SK-N-SH (cell line): ENCODE data around the gene POLE3. TPM values are rescaled to one million over a fixed set of nuclear protein-coding genes. Genes with fewer than 3 reads are reported as not detected.
"Not testable (repeated sequence)": the region's sequence is repeated elsewhere in the genome, so short reads cannot be mapped to it uniquely, and the experiment has no call there.

Source experiments
- CTCF ChIA-PET: fragments of 300-600, 350-600 bp; formaldehyde crosslinking; extraction: SDS; loops from one replicate; lab custom pipeline; 2021; lab: Yijun Ruan, JAX
- POLR2A ChIA-PET: fragments of 350-600 bp; sonication (Branson Sonifier 250); formaldehyde crosslinking; extraction: SDS; loops from one replicate; lab custom pipeline; 2020; ENCODE audit warnings: antibody characterized with exemption, inconsistent platforms; lab: Yijun Ruan, JAX
- DNase-seq: peaks from one replicate; pipeline ENCODE4 v3.0.0; 2012
- H2AFZ ChIP-seq: fragments of 200-600 bp; sonication (generic); 2 replicates; pipeline ENCODE4 v1.8.1; 2016; ENCODE audit warnings: antibody characterized with exemption, mild to moderate bottlenecking, low read depth
- H3F3A ChIP-seq: fragments of 200-600 bp; sonication (generic); replicated peaks from 2 replicates; pipeline ENCODE3; 2016; ENCODE audit warnings: antibody characterized with exemption, mild to moderate bottlenecking; ENCODE audit not compliant: insufficient read depth
- H3K27ac ChIP-seq, 2 experiments: fragments of 200-500 bp in 1 of 2; fragments of 200-600 bp in 1 of 2; sonication (Bioruptor generic) in 1 of 2; sonication (generic), shearing (Covaris generic) in 1 of 2; 2 replicates each; pipeline versions ENCODE4 v1.5.1 to v1.6.1; 2014 to 2016; ENCODE audit warnings: low read depth in 2 of 2, inconsistent platforms in 1 of 2, low read length in 1 of 2, mild to moderate bottlenecking in 1 of 2, mixed read lengths in 1 of 2
- H3K27me3 ChIP-seq: fragments of 200-600 bp; sonication (generic), shearing (Covaris generic); 2 replicates; pipeline ENCODE4 v1.6.1; 2016; ENCODE audit warnings: mixed run types; ENCODE audit not compliant: insufficient read depth
- H3K36me3 ChIP-seq, 2 experiments: fragments of 200-500 bp in 1 of 2; fragments of 200-600 bp in 1 of 2; sonication (Bioruptor generic) in 1 of 2; sonication (generic) in 1 of 2; replicated peaks in 1 of 2; 2 replicates each; pipeline versions ENCODE3 to v1.5.1; 2014 to 2016; ENCODE audit warnings: low read length in 1 of 2, mild to moderate bottlenecking in 1 of 2; ENCODE audit not compliant: insufficient read depth in 2 of 2, control insufficient read depth in 1 of 2
- H3K4me1 ChIP-seq, 2 experiments: fragments of 200-500 bp in 1 of 2; fragments of 200-600 bp in 1 of 2; sonication (Bioruptor generic) in 1 of 2; sonication (generic), shearing (Covaris generic) in 1 of 2; 2 replicates each; pipeline versions ENCODE4 v1.5.1 to v1.6.1; 2014 to 2016; ENCODE audit warnings: low read depth in 1 of 2, low read length in 1 of 2, mixed run types in 1 of 2; ENCODE audit not compliant: insufficient read depth in 2 of 2, control insufficient read depth in 1 of 2
- H3K4me2 ChIP-seq: fragments of 200-600 bp; sonication (generic), shearing (Covaris generic); 2 replicates; pipeline ENCODE4 v1.6.1; 2017; ENCODE audit warnings: mixed run types
- H3K4me3 ChIP-seq, 2 experiments: fragments of 200-500 bp in 1 of 2; fragments of 200-600 bp in 1 of 2; sonication (Bioruptor generic) in 1 of 2; sonication (generic), shearing (Covaris generic) in 1 of 2; 2 replicates each; pipeline versions ENCODE4 v1.5.1 to v1.8.1; 2014 to 2016; ENCODE audit warnings: low read depth in 2 of 2, inconsistent platforms in 1 of 2, low read length in 1 of 2, mild to moderate bottlenecking in 1 of 2, mixed read lengths in 1 of 2, moderate library complexity in 1 of 2
- H3K79me2 ChIP-seq: fragments of 200-600 bp; sonication (generic); 2 replicates; pipeline ENCODE4 v1.8.1; 2017; ENCODE audit warnings: mild to moderate bottlenecking; ENCODE audit not compliant: insufficient read depth
- H3K9ac ChIP-seq: fragments of 200-600 bp; sonication (generic); 2 replicates; pipeline ENCODE4 v1.6.1; 2017; ENCODE audit warnings: mixed run types
- H3K9me2 ChIP-seq: fragments of 200-600 bp; sonication (generic); 2 replicates; pipeline ENCODE4 v1.6.1; 2017; ENCODE audit warnings: mixed run types
- H3K9me3 ChIP-seq: fragments of 200-600 bp; sonication (generic); 2 replicates; pipeline ENCODE4 v1.6.1; 2017; ENCODE audit warnings: mixed run types, mild to moderate bottlenecking, moderate library complexity
- H4K20me1 ChIP-seq: fragments of 200-600 bp; sonication (generic); 2 replicates; pipeline ENCODE4 v1.6.1; 2017; ENCODE audit warnings: mild to moderate bottlenecking, mixed run types; ENCODE audit not compliant: insufficient read depth
- ELF1 ChIP-seq: IDR thresholded peaks from 2 replicates; pipeline ENCODE4 v1.4.0; 2012
- EP300 ChIP-seq, 2 experiments: IDR thresholded peaks; 2 replicates each; pipeline versions ENCODE4 v1.4.0 to v1.6.1; 2012; ENCODE audit warnings: borderline replicate concordance in 1 of 2, low read depth in 1 of 2, low read length in 1 of 2
- EZH2phosphoT487 ChIP-seq: fragments of 200-600 bp; sonication (generic); IDR thresholded peaks from 2 replicates; pipeline ENCODE4 v1.6.1; 2017; ENCODE audit warnings: low read depth, mixed run types, mild to moderate bottlenecking, antibody characterized with exemption, moderate library complexity, borderline replicate concordance
- FOSL2 ChIP-seq: IDR thresholded peaks from 2 replicates; pipeline ENCODE4 v1.4.0; 2012; ENCODE audit warnings: low read depth, mild to moderate bottlenecking, moderate library complexity, borderline replicate concordance
- FOXJ3 ChIP-seq: sonication (generic); formaldehyde crosslinking; IDR thresholded peaks from 2 replicates; pipeline ENCODE4 v1.5.1; 2020; ENCODE audit warnings: mild to moderate bottlenecking, missing genetic modification reagents
- NFIC ChIP-seq: IDR thresholded peaks from 2 replicates; pipeline ENCODE4 v1.4.0; 2012; ENCODE audit warnings: borderline replicate concordance
- RAD21 ChIP-seq: IDR thresholded peaks from 2 replicates; pipeline ENCODE4 v1.6.1; 2012; ENCODE audit warnings: mild to moderate bottlenecking, low read length
- RXRA ChIP-seq: IDR thresholded peaks from 2 replicates; pipeline ENCODE4 v1.4.0; 2012; ENCODE audit warnings: low read depth, mild to moderate bottlenecking, borderline replicate concordance
- SIN3A ChIP-seq: IDR thresholded peaks from 2 replicates; pipeline ENCODE4 v1.6.1; 2012; ENCODE audit warnings: low read depth, mild to moderate bottlenecking, low read length, moderate library complexity, borderline replicate concordance
- SMC3 ChIP-seq: IDR thresholded peaks from 2 replicates; pipeline ENCODE4 v1.6.1; 2012; ENCODE audit warnings: low read depth, low read length, improper control_type of control experiment
- TAF1 ChIP-seq: IDR thresholded peaks from 2 replicates; pipeline ENCODE4 v1.6.1; 2012; ENCODE audit warnings: low read depth, mild to moderate bottlenecking, low read length, moderate library complexity, borderline replicate concordance
- WGBS: methylation state at CpG from one replicate; pipeline ENCODE4 v1.1.6; 2017; ENCODE audit warnings: low lambda C conversion rate; 5-methylcytosine and 5-hydroxymethylcytosine counted together
- polyA plus RNA-seq, 3 experiments: library from polyadenylated mRNA; depleted of rRNA; stranded (reverse); fragments of >200 nt; gene quantifications; 2 replicates each; pipeline ENCODE4 v1.2.3, GENCODE V29; 2012
- TF ChIP-seq, protein P1 (sequence below): IDR thresholded peaks from 2 replicates; pipeline ENCODE4 v1.6.1; 2012; ENCODE audit warnings: mild to moderate bottlenecking, low read depth, low read length, moderate library complexity
- TF ChIP-seq, protein P2 (sequence below): fragments of 200-600 bp; sonication (generic); IDR thresholded peaks from 2 replicates; pipeline ENCODE4 v1.6.1; 2017; ENCODE audit warnings: antibody characterized with exemption, mild to moderate bottlenecking, moderate library complexity

The POLE3 gene
- polyA plus RNA-seq, 1 of the 3 experiments (the other 2 are of a cell fraction) = 40.1 TPM

- TF ChIP-seq ELF1 (no peak), SIN3A (no peak), EP300 (IDR thresholded peaks at IDR 0.05; ENCODE audit: borderline replicate concordance in 1 of 2, low read depth in 1 of 2, low read length in 1 of 2) (no peak), FOXJ3 (no peak), NFIC (no peak), EZH2phosphoT487 (no peak), RXRA (no peak), FOSL2 (no peak), TAF1 (no peak)
- TF ChIP-seq, protein P1, sequence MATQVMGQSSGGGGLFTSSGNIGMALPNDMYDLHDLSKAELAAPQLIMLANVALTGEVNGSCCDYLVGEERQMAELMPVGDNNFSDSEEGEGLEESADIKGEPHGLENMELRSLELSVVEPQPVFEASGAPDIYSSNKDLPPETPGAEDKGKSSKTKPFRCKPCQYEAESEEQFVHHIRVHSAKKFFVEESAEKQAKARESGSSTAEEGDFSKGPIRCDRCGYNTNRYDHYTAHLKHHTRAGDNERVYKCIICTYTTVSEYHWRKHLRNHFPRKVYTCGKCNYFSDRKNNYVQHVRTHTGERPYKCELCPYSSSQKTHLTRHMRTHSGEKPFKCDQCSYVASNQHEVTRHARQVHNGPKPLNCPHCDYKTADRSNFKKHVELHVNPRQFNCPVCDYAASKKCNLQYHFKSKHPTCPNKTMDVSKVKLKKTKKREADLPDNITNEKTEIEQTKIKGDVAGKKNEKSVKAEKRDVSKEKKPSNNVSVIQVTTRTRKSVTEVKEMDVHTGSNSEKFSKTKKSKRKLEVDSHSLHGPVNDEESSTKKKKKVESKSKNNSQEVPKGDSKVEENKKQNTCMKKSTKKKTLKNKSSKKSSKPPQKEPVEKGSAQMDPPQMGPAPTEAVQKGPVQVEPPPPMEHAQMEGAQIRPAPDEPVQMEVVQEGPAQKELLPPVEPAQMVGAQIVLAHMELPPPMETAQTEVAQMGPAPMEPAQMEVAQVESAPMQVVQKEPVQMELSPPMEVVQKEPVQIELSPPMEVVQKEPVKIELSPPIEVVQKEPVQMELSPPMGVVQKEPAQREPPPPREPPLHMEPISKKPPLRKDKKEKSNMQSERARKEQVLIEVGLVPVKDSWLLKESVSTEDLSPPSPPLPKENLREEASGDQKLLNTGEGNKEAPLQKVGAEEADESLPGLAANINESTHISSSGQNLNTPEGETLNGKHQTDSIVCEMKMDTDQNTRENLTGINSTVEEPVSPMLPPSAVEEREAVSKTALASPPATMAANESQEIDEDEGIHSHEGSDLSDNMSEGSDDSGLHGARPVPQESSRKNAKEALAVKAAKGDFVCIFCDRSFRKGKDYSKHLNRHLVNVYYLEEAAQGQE = no peak
- peaks cover 15 to 20% of the 10 kb centered on the region in 2 experiments for H3K36me3 ChIP-seq
- H3K4me2 ChIP-seq = peak overlapping the region; percentile 99
- peak overlapping the region; percentile 94 for H3K9ac ChIP-seq
- H3K9me2 ChIP-seq = no peaks in the 10 kb centered on the region
- peak overlapping the region; percentile 81 to 88 for H3K4me3 ChIP-seq
- POLR2A ChIA-PET = interaction anchor here (0.7 to 2.5 kb wide), 9 partner anchors 8 to 240 kb away, joined by 3 to 19 read pairs (median 3); partner anchors contain the start of genes ALAD, CDC26, HDHD3 and PRPF4
- H3K79me2 ChIP-seq = peaks cover 24% of the 10 kb centered on the region
- H3K4me1 ChIP-seq = peaks cover 0 to 7% of the 10 kb centered on the region in 2 experiments; a peak in 1 of 4 replicates
- H3K27ac ChIP-seq = peak overlapping the region; percentile 96
- no peaks in the 10 kb centered on the region for H4K20me1 ChIP-seq
- H3F3A ChIP-seq = peaks cover 23% of the 10 kb centered on the region
- CTCF ChIA-PET = interaction anchor here (1.0 to 14.1 kb wide), 11 partner anchors 8 to 249 kb away, joined by 3 to 145 read pairs (median 9); partner anchors contain the start of genes ALAD, CDC26 and PRPF4
- DNase-seq = no peak
- no peaks in the 10 kb centered on the region for H3K9me3 ChIP-seq
- H2AFZ ChIP-seq = no peak overlapping the region
- WGBS = 27% methylated on average over 10 of the region's 10 CpGs
- no peaks in the 10 kb centered on the region for H3K27me3 ChIP-seq
Observed at GRCh38 chr9:113409481-113409880, 994 bp downstream of the POLE3 start.

- TF ChIP-seq SMC3 (peak; percentile 86), RAD21 (peak; percentile 80)
- TF ChIP-seq, protein P2, sequence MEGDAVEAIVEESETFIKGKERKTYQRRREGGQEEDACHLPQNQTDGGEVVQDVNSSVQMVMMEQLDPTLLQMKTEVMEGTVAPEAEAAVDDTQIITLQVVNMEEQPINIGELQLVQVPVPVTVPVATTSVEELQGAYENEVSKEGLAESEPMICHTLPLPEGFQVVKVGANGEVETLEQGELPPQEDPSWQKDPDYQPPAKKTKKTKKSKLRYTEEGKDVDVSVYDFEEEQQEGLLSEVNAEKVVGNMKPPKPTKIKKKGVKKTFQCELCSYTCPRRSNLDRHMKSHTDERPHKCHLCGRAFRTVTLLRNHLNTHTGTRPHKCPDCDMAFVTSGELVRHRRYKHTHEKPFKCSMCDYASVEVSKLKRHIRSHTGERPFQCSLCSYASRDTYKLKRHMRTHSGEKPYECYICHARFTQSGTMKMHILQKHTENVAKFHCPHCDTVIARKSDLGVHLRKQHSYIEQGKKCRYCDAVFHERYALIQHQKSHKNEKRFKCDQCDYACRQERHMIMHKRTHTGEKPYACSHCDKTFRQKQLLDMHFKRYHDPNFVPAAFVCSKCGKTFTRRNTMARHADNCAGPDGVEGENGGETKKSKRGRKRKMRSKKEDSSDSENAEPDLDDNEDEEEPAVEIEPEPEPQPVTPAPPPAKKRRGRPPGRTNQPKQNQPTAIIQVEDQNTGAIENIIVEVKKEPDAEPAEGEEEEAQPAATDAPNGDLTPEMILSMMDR = peak; percentile 82
- TF ChIP-seq, all 33 proteins: peak for 3; not testable (repeated sequence) for 30
- H3K4me2 ChIP-seq, H3K4me1 ChIP-seq, H3K27ac ChIP-seq, H3K9me2 ChIP-seq, H4K20me1 ChIP-seq, H3K9me3 ChIP-seq, H3K27me3 ChIP-seq, H2AFZ ChIP-seq, H3K9ac ChIP-seq: not testable (repeated sequence)
- Histone ChIP-seq H3K4me3 (peak overlapping the region in 1 of 2 experiments; percentile 28; a peak in 1 of 4 replicates), H3K36me3 (peaks cover 15 to 20% of the 10 kb centered on the region in 2 experiments), H3K79me2 (peaks cover 24% of the 10 kb centered on the region), H3F3A (peaks cover 23% of the 10 kb centered on the region)
- ChIA-PET POLR2A (interaction anchor here (1.2 kb wide), 1 partner anchor 132 kb away, joined by 4 read pairs; the partner anchor contains the start of genes CDC26 and PRPF4), CTCF (interaction anchor here (0.8 to 14.1 kb wide), 13 partner anchors 39 to 251 kb away, joined by 3 to 145 read pairs (median 5); partner anchors contain the start of genes CDC26, PRPF4 and WDR31)
- WGBS = 56% methylated on average over 7 of the region's 7 CpGs
- DNase-seq = peak; percentile 62
Observed at GRCh38 chr9:113406873-113407511, 3.5 kb downstream of the POLE3 start.

DNA sequence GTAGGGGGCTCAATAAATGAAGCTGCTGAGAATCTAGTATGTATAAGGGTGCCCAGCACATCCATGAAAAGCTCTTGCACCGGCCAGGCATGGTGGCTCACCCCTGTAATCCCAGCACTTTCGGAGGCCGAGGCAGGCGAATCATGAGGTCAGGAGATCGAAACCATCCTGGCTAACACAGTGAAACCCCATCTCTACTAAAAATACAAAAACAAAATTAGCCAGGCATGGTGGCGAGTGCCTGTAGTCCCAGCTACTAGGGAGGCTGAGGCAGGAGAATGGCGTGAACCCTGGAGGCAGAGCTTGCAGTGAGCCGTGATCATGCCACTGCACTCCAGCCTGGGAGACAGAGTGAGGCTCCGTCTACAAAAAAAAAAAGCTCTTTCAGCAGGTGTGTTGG is 4.1 kb downstream of the POLE3 start:
- not testable (repeated sequence) for H3K4me3 ChIP-seq, H3K27ac ChIP-seq, H3K9me2 ChIP-seq, H2AFZ ChIP-seq, H3K27me3 ChIP-seq, H3K4me1 ChIP-seq, DNase-seq, H3K9ac ChIP-seq, H3K9me3 ChIP-seq, H3K4me2 ChIP-seq, H4K20me1 ChIP-seq
- peaks cover 15 to 20% of the 10 kb centered on the region in 2 experiments for H3K36me3 ChIP-seq
- peaks cover 24% of the 10 kb centered on the region for H3K79me2 ChIP-seq
- CTCF ChIA-PET = interaction anchor here (0.7 to 14.1 kb wide), 15 partner anchors 12 to 252 kb away, joined by 3 to 145 read pairs (median 5); partner anchors contain the start of genes CDC26, PRPF4 and WDR31
- WGBS = 93% methylated on average over 9 of the region's 9 CpGs
- H3F3A ChIP-seq = peaks cover 20% of the 10 kb centered on the region
- POLR2A ChIA-PET = interaction anchor here (1.1 to 1.2 kb wide), 2 partner anchors 66 to 131 kb away, joined by 4 read pairs; partner anchors contain the start of genes CDC26, PRPF4 and WDR31
